Stimulated activated CD4-positive, alpha-beta T cell treated with anti-CD3 and anti-CD28 coated beads, Interleukin-1b, Interleukin-23, amount 100 ng/mL, for 24 hours (primary cell): Measurements from ENCODE around the gene NUDCD3.

Experiments used
- DNase-seq, 4 experiments: peaks; one replicate each; pipeline ENCODE4 v3.0.0-alpha.2; 2020; ENCODE audit warnings: low read depth in 4 of 4, low spot score in 1 of 4

The NUDCD3 gene

DNA sequence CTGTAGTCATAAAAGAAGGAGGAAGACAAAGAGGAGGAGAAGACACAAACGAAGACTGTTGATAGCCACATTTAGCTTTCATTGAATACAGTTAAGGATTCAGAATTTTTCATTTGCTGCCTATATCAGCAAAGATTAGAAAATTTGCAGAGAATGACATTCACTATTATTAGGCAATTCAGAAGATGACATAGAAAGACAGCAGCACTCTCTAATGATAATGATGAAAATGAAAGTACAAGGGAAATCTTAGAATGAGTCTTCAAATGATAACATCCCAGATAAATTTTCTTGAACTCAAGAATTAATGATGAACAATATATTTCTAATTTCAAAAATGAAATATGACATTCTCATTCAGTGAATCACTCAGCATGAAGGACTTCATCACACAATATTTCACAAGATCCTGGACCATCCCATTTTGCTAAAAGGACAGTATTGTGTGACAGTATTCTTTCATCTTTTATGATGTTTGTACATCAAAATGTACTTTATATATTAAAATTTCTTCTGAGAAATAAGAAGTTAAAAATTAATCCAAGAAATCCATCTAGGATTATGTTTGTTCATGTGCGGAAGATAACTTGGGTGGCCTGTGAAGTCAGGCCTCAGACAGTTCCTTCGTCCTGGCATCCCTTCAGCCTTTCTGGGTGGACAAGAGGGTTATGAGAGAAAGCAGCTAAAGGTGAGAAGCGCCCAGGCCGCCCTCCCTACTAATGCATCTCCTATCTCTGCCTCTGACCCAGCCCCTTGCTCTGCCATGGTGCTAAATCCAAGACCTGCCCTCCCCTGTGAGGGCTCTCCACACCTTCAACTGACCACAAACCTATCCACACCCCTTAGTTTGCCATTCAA, 117.7 kb downstream of the NUDCD3 start:
- no peak for DNase-seq

DNA sequence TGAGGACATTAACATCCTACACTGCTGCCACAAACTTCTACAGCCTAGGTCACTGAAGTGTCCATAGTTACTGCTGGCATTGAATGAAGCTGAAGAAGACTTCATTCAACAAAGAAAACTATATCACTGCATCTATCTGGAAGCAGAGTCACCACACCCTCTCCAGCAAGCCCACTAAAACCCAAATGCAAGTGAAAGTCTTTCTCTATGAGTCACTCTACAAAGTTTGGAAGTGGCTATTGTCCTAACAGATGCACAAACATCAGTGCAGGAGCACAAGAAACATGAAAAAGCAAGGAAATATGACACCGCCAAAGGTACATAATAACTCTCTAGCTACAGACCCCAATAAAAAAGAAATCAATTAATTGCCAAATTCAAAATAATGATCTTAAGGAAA, 121.6 kb downstream of the NUDCD3 start:
- no peak for DNase-seq

DNA sequence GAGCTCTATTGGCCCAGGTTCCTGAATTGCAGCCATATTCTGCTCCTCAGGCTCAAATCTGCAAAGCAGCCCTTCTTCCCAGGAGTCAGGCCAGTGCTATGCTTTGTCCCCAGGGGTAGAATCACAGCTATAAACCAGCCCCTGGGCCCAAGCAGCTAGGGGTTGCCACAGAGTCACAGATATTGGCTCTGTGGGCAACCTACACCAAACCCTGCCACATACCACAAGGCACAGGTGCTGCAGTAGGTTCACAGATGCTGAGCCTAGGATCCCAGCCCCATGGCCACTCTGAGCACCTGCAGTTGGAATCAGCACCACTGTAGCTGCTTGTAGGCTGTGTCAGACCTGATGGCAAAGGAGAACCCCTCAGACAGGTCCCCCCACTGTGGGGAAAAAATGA, 122.0 kb downstream of the NUDCD3 start:
- DNase-seq, result no peak

DNA sequence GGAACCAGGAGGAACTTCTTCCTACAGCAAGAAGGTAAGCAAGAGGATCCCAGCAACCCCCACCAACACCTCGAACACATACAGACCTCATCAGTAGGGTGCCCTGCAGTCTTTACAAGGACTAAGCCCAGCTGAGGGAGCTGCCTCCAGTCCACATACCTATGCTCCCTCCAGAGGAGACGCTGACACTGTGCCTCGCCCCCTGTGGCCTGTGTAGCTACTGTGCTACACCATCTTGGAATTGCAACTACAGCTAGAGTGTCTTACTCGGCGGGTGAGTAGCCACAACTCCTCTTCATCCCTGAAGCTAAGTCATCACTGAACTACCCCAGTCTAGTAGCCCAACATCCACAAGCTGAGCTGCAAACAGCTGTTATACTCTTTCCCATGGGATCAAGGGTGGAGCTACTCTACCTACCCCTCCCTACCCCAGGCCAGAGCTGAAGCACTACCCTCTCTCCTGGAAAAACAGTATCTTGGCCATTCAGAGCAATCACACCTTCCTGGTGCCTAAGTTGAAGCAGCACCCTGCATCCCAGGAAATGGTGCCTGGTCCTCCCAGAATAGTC, 122.9 kb downstream of the NUDCD3 start:
- no peak for DNase-seq

DNA sequence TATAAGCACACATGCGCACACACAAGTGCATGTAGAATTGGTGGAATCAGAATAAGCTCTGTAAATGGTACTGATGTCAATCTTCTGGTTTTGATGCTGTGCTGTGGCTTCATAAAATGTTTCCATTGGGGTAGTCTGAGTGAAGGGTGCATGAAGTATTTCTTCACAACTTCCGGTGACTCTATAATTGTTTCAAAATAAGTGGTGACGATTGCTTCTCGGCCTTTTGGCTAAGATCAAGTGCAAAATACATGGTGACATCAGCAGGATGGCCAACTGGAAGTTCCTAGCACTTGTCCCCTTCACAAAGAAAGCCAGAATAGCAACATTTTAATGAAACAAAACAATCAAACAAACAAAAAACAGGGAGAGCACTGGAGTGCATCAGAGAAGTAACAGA, 123.5 kb downstream of the NUDCD3 start:
- no peak for DNase-seq

DNA sequence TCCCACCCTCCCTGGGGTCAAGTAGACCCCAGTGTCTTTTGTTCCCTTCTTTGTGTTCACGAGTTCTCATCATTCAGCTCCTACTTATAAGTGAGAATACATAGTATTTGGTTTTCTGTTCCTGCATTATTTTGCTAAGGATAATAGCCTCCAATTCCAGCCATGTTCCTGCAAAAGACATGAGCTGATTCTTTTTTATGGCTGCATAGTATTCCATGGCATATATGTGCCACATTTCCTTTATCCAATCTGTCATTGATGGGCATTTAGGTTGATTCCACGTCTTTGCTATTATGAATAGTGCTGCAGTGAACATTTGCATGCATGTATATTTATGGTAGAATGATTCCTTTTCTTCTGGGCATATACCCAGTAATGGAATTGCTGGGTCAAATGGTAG, 136.8 kb downstream of the NUDCD3 start:
- no peak for DNase-seq

DNA sequence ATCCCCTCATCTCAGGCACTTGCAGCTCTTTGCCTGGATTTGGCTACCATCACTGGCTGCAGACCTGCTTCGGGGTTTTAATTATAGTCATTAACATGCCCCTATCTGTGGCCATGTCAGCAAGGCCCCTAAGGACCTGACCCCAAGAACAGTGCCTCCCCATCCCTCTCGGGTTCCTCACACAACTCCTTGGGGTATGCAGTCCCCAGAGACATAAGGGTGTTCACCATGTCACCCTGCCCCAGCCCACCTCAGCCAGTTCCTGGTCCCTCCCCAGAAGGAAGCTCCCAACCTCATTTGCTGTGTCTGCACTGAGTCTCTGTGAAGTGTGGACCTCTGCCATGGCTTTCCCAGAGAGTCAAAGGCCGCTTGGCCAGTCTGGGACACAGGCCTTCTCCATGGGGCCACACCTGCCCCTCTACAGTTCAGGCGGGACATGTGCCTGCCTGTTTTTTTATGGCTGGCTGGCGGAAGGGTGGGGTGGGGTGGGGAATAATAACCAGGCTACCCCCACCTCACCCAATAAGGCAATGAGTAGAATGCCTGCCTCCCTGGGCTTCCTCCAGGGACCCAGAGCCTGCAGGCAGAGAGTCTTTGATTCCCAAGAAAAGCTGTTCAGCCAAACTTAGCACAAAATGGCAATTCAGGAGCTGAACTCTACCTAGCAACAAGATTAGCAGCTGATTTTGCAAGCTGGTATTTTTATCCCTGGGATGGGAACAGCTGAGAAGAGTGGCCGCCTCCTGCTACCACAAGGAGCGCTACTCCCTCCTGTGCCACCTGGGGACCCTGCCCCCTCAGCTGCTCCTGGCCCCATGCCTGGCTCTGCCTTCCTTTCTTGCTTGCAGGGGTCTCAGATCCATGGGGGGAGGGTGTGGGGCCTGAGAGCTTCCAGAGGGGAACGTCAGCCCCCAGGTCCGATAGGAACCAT, 141.3 kb downstream of the NUDCD3 start:
- DNase-seq, result no peak

DNA sequence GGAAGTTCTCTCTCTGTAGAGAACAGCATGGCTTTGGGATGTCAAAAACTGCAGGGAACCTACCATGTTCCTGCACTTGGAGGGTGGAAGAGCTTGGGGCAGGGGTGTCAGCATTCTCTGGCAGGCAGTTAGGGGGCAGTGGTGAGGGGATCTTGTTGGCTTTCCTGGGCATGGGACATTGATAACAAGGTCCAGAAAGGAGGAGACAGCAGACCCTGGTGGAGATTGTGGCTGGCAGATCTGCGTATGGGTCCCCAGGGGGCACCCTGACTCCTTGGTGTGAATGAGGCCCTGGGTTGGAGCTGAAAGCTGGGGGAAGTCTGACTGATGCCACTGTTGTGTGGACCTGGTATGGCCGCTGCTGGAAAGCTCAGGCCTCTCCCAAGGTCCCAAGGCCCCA, 142.2 kb downstream of the NUDCD3 start:
- no peak for DNase-seq

DNA sequence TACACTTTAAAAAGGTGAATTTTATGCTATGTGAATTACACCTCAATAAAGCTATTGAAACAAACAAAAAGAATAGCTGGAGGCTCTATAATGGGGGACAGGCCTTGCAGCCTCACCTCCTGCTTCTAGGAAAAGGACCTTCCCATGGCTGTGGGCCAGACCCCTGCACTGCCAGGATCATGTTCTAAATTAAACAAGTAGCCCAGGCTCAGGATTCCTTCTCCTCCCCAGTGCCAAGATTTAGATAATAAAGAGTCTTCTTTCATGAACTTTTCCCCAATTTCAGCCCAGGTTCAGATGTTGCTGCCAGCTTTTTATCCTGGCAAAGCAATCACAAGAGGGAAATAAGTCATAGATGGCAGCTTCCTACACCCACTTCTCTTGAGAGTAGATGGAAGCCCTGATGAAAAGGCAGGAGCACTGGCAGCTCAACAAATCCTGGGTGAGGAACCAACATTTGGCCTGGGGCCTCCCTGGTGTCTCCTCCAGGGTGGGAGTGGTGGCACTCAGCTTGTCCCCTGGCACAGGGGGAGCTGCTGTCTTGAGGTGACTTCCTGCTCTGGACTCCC, 142.8 kb downstream of the NUDCD3 start:
- no peak for DNase-seq

DNA sequence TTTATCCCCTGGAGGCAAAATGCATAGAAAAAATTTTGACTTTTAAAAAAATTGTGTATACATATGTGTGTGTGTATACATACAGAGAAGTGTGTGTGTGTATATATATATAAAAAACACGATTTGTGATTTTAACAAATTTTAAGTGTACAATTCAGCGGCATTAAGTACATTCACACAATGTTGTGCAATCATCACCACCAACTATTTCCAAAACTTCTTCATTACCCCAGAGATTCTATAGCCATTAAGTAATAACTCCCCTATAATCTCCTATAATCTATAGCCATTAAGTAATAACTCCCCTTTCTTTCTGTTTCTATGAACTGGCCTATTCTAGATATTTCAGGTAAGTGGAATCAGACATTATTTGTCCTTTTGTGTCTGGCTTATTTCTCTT, 144.4 kb downstream of the NUDCD3 start:
- DNase-seq, result no peak

DNA sequence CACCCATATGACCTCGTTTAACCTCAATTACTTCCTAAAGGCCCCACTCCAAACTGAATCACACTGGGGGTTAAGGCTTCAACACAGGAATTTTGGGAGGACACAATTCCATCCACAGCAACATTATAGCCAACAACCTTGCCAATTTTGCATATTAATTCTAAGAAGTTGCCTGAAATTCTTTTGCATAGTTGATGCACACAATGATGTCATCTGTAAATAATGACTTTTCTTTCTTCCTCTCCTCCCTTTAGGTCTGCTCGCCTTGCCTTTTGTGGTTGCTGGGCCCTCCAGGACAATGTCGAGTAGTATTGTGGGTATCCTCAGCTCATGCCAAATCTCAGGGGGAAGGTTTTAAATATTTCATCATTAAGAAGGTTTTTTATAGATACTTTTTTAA, 149.1 kb downstream of the NUDCD3 start:
- no peak for DNase-seq

DNA sequence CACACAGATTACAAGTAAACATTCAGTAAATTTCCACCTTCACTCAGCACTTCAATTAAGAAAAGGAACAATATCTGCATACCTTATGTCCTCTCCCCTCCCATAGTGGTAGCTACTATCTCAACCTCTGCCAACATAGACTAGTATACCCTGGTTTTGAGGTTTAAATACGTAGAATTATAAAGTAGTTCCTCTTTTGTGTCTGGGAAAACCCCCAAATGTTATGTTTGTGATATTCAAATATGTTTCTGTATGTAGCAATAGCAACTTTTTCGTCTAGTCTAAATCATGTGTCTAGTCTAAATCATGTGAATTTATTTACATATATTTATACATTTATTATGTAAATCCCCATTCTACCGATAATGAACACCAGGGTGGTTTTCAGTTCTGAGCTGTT, 151.9 kb downstream of the NUDCD3 start:
- no peak for DNase-seq

DNA sequence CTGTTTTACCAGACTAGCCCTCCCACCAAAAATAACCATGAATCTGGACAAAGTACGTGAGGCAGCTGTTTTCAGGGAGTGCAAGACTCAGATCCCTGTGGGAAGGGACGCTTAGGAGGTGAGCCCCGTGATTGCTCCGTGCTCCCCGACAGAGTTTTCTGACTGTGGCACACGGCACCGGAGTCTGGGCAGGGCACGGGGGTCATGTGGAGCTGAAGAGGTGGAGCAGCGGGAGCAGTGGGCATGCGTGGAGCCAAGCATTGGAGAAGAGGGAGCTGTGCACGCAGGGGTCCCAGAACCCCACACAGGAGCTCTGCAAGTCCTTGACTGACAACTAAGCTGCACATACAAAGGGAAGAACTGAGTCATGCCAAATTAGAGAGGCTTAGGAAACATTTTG, 154.0 kb downstream of the NUDCD3 start:
- DNase-seq, result no peak

DNA sequence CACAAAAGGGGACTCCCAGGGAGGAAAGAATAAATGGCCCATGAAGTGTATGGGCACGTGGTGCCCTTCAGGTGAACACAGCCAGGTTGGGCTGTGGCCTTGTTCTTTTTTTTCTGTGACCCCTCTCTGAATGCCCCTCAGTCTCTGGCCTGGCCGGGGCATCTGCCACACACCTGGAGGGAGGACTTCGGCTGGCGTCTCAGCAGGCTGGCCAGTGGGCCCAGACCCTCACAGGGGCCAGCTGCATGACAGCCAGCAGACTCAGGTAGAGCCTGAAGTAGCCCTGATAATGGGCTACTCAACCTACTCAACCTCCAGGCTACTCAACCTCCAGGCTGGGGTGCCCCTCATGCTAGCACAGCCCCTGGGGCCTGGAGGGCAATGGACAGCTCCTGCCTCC, 155.3 kb downstream of the NUDCD3 start:
- no peak for DNase-seq

DNA sequence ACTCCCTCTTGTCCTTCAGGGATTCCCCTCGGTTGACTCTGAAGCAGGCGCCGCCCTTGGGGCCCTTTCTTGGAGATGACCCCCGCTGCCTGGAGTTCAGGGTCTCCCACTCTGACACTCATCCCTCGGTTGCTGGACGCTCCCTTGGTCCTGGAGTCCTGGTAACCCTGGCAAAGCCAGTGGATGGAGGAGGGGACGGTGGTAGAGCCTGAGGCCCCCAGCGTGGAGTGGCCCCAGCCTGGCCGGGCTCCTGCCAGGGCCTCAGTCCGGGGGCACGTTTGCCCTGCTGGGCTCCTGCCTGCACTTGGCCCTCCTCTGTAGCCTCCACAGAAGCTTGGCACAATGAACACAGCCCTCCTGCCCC, 155.7 kb downstream of the NUDCD3 start:
- no peak for DNase-seq

DNA sequence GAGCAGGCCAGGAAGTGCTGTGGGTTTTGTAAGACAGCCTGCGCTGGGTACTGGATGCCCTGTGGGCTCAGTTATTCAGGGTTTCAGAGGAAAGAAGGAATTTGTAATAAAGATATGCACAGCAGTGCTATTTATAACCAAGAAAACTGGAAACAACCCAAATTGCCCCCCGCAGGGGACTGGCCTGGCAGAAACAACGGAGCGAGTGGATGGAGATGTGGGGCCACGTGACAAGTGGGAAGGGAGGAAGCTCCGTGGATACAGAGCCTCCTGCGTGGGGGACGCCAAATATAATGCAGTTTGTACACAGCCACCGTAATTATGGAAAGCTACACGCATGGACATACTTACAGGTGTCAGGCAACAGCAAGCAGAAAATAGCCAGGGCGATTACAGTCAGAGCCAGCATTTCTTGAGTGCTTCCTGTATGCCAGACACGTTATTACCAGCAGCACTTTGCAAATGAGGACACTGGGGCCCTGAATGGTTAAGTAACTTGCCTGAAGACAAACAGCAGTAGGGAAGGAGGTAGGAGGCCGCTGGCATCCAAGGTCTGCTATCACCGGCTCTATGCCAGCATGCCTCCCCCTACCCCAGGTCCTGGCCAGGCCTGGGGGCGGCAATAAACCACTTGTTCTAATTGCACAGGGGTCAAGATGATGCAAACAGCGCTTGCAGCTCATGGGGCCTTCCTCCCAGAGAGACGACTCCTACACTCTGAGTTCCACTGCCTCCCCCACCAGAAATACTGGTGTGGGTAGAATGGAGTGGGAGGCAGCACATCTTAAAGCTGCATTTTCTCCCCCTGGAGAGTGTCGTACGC, 156.3 kb downstream of the NUDCD3 start:
- DNase-seq, result no peak

DNA sequence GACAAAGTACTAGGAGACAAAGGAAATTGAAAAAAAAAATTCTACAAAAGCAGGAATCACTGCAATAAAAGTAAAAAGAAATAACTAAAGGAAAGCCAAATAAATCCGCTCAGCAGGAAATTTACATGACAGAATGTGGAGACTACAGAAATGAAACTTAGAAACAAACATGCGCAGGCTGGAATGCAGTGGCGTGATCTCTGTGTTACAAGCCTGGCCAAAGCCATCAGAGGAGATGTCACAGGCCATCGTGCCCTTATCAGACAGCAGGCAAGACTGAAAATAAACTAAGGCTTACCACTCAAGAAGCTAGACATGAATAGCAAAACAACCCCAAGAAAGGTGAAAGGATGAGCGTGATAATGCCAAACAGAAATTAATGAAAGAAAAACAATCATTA, 158.8 kb downstream of the NUDCD3 start:
- DNase-seq, result no peak

DNA sequence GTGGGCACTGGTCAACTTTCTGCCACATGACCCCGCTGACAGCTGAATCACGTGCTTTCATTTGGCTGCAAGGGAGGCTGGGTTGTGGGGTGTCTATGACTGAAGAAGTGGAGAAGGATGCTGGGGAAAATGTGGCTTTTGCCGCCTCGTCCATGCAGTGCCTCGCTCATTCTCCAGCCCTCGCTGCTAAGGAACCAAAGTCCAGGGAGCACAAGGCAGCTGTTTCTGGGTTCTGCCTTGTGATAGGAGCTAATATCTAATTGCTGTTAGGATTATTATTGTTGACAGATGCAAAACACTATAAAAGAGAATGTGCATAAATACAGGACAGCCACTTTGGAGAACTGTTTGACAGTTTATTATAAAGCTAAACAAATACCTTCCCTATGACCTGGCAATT, 160.1 kb downstream of the NUDCD3 start:
- no peak for DNase-seq

DNA sequence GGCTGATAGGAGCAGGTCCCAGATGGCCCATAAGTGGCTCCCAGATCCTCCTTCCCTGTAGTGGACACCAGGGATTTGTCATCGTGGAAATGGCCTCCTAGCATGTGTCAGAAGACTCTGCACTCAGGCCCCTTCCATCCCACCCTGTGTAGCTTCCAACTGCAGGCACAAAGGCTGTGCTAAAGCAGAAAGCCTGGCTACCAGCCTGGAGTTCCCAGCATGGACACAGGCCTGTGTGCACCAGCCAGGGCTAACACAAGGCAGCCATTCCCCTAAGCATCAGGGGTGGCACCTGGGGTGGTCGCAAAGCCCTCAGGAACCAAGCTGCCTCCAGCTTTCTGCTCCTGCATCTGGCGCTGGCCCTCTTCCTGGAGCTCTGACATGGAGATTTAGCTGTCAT, 160.6 kb downstream of the NUDCD3 start:
- no peak for DNase-seq
